Esophagus squamous epithelium (tissue), 4 donors: ENCODE results near the gene SETD1A.

ENCODE experiments used
- CTCF ChIP-seq, 6 experiments: fragments of 450-650 bp in 4 of 6; fragments of 200-600 bp in 2 of 6; sonication (generic) in 2 of 6; IDR thresholded peaks; one replicate each; pipeline ENCODE4 v1.5.1; 2016 to 2019; ENCODE audit warnings: antibody characterized with exemption in 6 of 6, mild to moderate bottlenecking in 4 of 6, moderate library complexity in 4 of 6
- POLR2A ChIP-seq, 4 donors: fragments of 450-650 bp; IDR thresholded peaks; one replicate each; pipeline ENCODE4 v1.6.1; 2017; ENCODE audit warnings: antibody characterized with exemption in 4 of 4, mild to moderate bottlenecking in 4 of 4, moderate library complexity in 3 of 4

DNA sequence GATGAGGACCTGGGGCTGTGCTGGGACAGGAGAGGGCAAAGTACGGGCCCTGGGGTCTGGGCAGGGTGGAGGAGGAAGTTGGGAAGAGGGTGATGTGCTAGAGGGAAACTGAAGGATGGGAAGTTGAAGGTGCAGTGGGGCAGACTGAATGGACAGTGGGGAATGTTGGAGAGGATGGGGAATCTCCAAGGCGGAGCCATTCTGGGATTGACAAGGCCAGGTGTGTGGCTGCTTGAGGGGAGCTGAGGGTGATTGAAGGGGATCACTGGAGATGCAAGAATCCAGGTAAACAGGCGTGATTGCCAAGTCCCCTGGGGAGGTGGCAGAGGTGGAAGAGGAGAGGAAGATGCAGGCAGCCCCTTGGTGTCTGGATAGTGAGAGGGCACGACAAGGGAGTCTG is 18.9 kb downstream of the SETD1A start:
- TF ChIP-seq CTCF (IDR thresholded peaks at IDR 0.05): no peak
- TF ChIP-seq POLR2A (IDR thresholded peaks at IDR 0.05): no peak
